GM12878 (cell line): ENCODE results near the gene SEC24A. TPM values are rescaled to one million over a fixed set of nuclear protein-coding genes. Genes with fewer than 3 reads are reported as not detected.

Experiments
- ATAC-seq: fragments of 200-7000 bp; cut with Tn5 transposase; 3 replicates; pipeline ENCODE4 v1.9.1; 2020; ENCODE audit warnings: mild to moderate bottlenecking, moderate library complexity
- BruUV-seq: library from RNA; stranded (reverse); fragments of 400-500 nt; replicated peaks from 2 replicates; lab custom pipeline; 2021; lab: Mats Ljungman, UMichigan
- CTCF ChIA-PET: fragments of 300-600 bp; sonication (Branson Sonifier 250); formaldehyde crosslinking; extraction: SDS; loops from one replicate; lab custom pipeline; 2021; ENCODE audit warnings: inconsistent platforms; lab: Yijun Ruan, JAX
- POLR2A ChIA-PET: fragments of 350-600 bp; formaldehyde crosslinking; extraction: SDS; loops from one replicate; lab custom pipeline; 2021; ENCODE audit warnings: inconsistent platforms; lab: Charles Lee
- RAD21 ChIA-PET: fragments of 300-600 bp; sonication (Branson Sonifier 250); formaldehyde crosslinking; loops from one replicate; lab custom pipeline; 2023; ENCODE audit warnings: antibody characterized with exemption; ENCODE audit not compliant: unreplicated experiment; lab: Charles Lee
- SMC1A ChIA-PET: fragments of 300-600 bp; sonication (Branson Sonifier 250); formaldehyde crosslinking; loops from one replicate; lab custom pipeline; 2023; ENCODE audit not compliant: unreplicated experiment, uncharacterized antibody; lab: Charles Lee
- DNase-seq: peaks from one replicate; pipeline ENCODE4 v3.0.0-alpha.2; 2011; ENCODE audit warnings: low read depth, low spot score
- FAIRE-seq: peaks from 3 replicates; lab custom pipeline; 2011; peaks lifted over from hg19 to GRCh38; lab: Jason Lieb, UNC
- H2AFZ ChIP-seq: 2 replicates; pipeline ENCODE4 v1.6.0; 2011; ENCODE audit warnings: low read depth, low read length, control low read depth; ENCODE audit not compliant: control insufficient read depth
- H3K27ac ChIP-seq: 2 replicates; pipeline ENCODE4 v1.5.1; 2011; ENCODE audit warnings: control low read depth; ENCODE audit not compliant: control insufficient read depth, insufficient read depth
- H3K27me3 ChIP-seq, 2 experiments: replicated peaks in 1 of 2; 2 replicates each; pipeline versions ENCODE4 v1.6.0 to v1.6.1; 2011; ENCODE audit warnings: low read length in 1 of 2; ENCODE audit not compliant: control insufficient read depth in 2 of 2, insufficient read depth in 2 of 2
- H3K36me3 ChIP-seq, 2 experiments: 2 replicates each; pipeline ENCODE4 v1.5.1; 2011; ENCODE audit warnings: low read length in 1 of 2; ENCODE audit not compliant: control insufficient read depth in 2 of 2, insufficient read depth in 2 of 2
- H3K4me1 ChIP-seq: 2 replicates; pipeline ENCODE4 v1.6.1; 2011; ENCODE audit warnings: mild to moderate bottlenecking, low read length, moderate library complexity, mixed read lengths; ENCODE audit not compliant: control insufficient read depth, insufficient read depth
- H3K4me2 ChIP-seq: 2 replicates; pipeline ENCODE4 v1.6.0; 2011; ENCODE audit warnings: control low read depth; ENCODE audit not compliant: control insufficient read depth, insufficient read depth
- H3K4me3 ChIP-seq: fragments of 200-600 bp; sonication (generic); 2 replicates; pipeline ENCODE4 v1.5.1; 2016
- H3K79me2 ChIP-seq: 2 replicates; pipeline ENCODE4 v1.6.0; 2011; ENCODE audit warnings: low read length; ENCODE audit not compliant: control insufficient read depth, insufficient read depth
- H3K9ac ChIP-seq: 2 replicates; pipeline ENCODE4 v1.8.0; 2011; ENCODE audit warnings: low read length, control low read depth, mixed read lengths; ENCODE audit not compliant: control insufficient read depth, insufficient read depth
- H3K9me3 ChIP-seq: replicated peaks from 3 replicates; pipeline ENCODE4 v1.5.1; 2011; ENCODE audit warnings: mild to moderate bottlenecking, low read length; ENCODE audit not compliant: control insufficient read depth, insufficient read depth
- H4K20me1 ChIP-seq: 2 replicates; pipeline ENCODE4 v1.6.0; 2011; ENCODE audit not compliant: control insufficient read depth, insufficient read depth
- ASH2L ChIP-seq: fragments of 300-600, 200-600 bp; sonication (generic); IDR thresholded peaks from 2 replicates; pipeline ENCODE4 v1.6.1; 2017; ENCODE audit warnings: low read depth, mild to moderate bottlenecking, borderline replicate concordance
- BCL11A ChIP-seq: IDR thresholded peaks from 2 replicates; pipeline ENCODE4 v1.6.1; 2011; ENCODE audit warnings: low read depth, low read length
- CBFB ChIP-seq: IDR thresholded peaks from 2 replicates; pipeline ENCODE4 v1.6.1; 2016; ENCODE audit warnings: antibody characterized with exemption, low read depth
- ELK1 ChIP-seq: IDR thresholded peaks from 2 replicates; pipeline ENCODE4 v1.6.1; 2012; ENCODE audit warnings: low read depth, low read length, improper control_type of control experiment
- ETV6 ChIP-seq, 2 experiments: fragments of 450-650 bp in 1 of 2; IDR thresholded peaks in 1 of 2; conservative IDR thresholded peaks in 1 of 2; 2 replicates each; pipeline ENCODE4 v1.6.1; 2014; ENCODE audit warnings: antibody characterized with exemption in 1 of 2, borderline replicate concordance in 1 of 2, low read depth in 1 of 2, mild to moderate bottlenecking in 1 of 2, moderate library complexity in 1 of 2
- GABPA ChIP-seq: IDR thresholded peaks from 2 replicates; pipeline ENCODE4 v1.6.1; 2014; ENCODE audit warnings: antibody characterized with exemption, low read depth, mild to moderate bottlenecking, inconsistent platforms
- JUNB ChIP-seq: IDR thresholded peaks from 2 replicates; pipeline ENCODE4 v1.6.1; 2016; ENCODE audit warnings: antibody characterized with exemption, mild to moderate bottlenecking
- KAT2A ChIP-seq: conservative IDR thresholded peaks from 2 replicates; pipeline ENCODE4 v1.6.1; 2011; ENCODE audit warnings: low read depth, low read length; ENCODE audit not compliant: control insufficient read depth
- NFXL1 ChIP-seq: fragments of 450-650 bp; IDR thresholded peaks from 2 replicates; pipeline ENCODE4 v1.6.1; 2017; ENCODE audit warnings: antibody characterized with exemption, mild to moderate bottlenecking, borderline replicate concordance
- PAX5 ChIP-seq: IDR thresholded peaks from 2 replicates; pipeline ENCODE4 v1.6.1; 2011; ENCODE audit warnings: low read depth, low read length, borderline replicate concordance
- YBX1 ChIP-seq: fragments of 450-650 bp; IDR thresholded peaks from 2 replicates; pipeline ENCODE4 v1.6.1; 2016; ENCODE audit warnings: antibody characterized with exemption
- ZBTB40 ChIP-seq: fragments of 450-650 bp; IDR thresholded peaks from 2 replicates; pipeline ENCODE4 v1.6.1; 2016; ENCODE audit warnings: mild to moderate bottlenecking, moderate library complexity, borderline replicate concordance
- ZNF217 ChIP-seq: fragments of 450-650 bp; IDR thresholded peaks from 2 replicates; pipeline ENCODE4 v1.6.1; 2017; ENCODE audit warnings: antibody characterized with exemption, mild to moderate bottlenecking
- WGBS: methylation state at CpG from one replicate; pipeline ENCODE4 v1.1.6; 2016; ENCODE audit warnings: low lambda C conversion rate; ENCODE audit not compliant: insufficient replicate concordance, insufficient coverage; ENCODE audit errors: missing lambda C conversion rate; 5-methylcytosine and 5-hydroxymethylcytosine counted together
- in situ Hi-C: fragments of 300-500 bp; cut with MboI; formaldehyde crosslinking; loops from 9 replicates; pipeline ENCODE4 v1.14.3; 2018; ENCODE audit warnings: mixed read lengths
- intact Hi-C: fragments of 100-400 bp; cut with micrococcal nuclease; formaldehyde crosslinking; loops from one replicate; pipeline ENCODE4 v1.14.2; 2022; ENCODE audit not compliant: unreplicated experiment
- polyA plus RNA-seq, 11 experiments: library from polyadenylated mRNA; depleted of rRNA in 4 of 11; unstranded in 6 of 11; stranded (reverse) in 5 of 11; fragments of >200 nt; fragmentation: Nextera tagmentation in 4 of 11; fragmentation: Illumina TruSeq in 1 of 11; extraction: Ambion mirVana in 4 of 11; extraction: Trizol in 1 of 11; gene quantifications; 1 replicate in 1 of 11; 2 replicates in 10 of 11; pipeline versions ENCODE4 v1.2.1 to v1.2.3, GENCODE V29; 2011 to 2016; ENCODE audit warnings: inconsistent platforms in 2 of 11, missing spikeins in 2 of 11, low read depth in 1 of 11
- total RNA-seq, 4 experiments: library from RNA; depleted of rRNA in 3 of 4; stranded (reverse); fragments of >200 nt in 3 of 4; fragmentation: Illumina TruSeq in 1 of 4; extraction: Trizol in 1 of 4; gene quantifications; 2 replicates each; pipeline versions ENCODE4 v1.2.1 to v1.2.3, GENCODE V29; 2013 to 2021

Gene SEC24A
- total and polyA plus RNA-seq, 10 of the 15 experiments (the other 5 are each of a cell fraction or from before 2014, with no cell fraction given): 7.1 to 52.2 (median 22.8) TPM

- FAIRE-seq: no peak
- CTCF ChIA-PET: interaction anchor here (1.2 to 1.5 kb wide), 2 partner anchors 12 to 74 kb away, joined by 3 to 6 read pairs; no protein-coding TSS in a partner anchor
- intact Hi-C loops: no loop called here
Measured at GRCh38 chr5:134651531-134651930, 2.9 kb downstream of the SEC24A start.

GRCh38 chr5:134656690-134657089, 8.1 kb downstream of the SEC24A start:
- intact Hi-C loops: no loop called here
- ATAC-seq (no peak), DNase-seq (no peak), FAIRE-seq (no peak)
- ChIA-PET RAD21 (interaction anchor here (0.8 kb wide), 1 partner anchor 70 kb away, joined by 3 read pairs; no protein-coding TSS in a partner anchor), POLR2A (interaction anchor here (0.6 to 0.7 kb wide), 4 partner anchors 43 to 686 kb away, joined by 3 to 5 read pairs (median 4); no protein-coding TSS in a partner anchor), SMC1A (interaction anchor here (1.4 kb wide), 1 partner anchor 11 kb away, joined by 3 read pairs; no protein-coding TSS in a partner anchor), CTCF (no interaction called here)
- Histone ChIP-seq H2AFZ (no peak overlapping the region), H4K20me1 (peaks cover 4% of the 10 kb centered on the region), H3K9me3 (no peaks in the 10 kb centered on the region; the same call in 2 of the 3 replicates), H3K4me2 (no peak overlapping the region), H3K4me3 (no peak overlapping the region), H3K27me3 (no peaks in the 10 kb centered on the region), H3K9ac (no peak overlapping the region), H3K27ac (no peak overlapping the region), H3K36me3 (peaks cover 3 to 16% of the 10 kb centered on the region in 2 experiments; a peak in 3 of 4 replicates), H3K4me1 (no peaks in the 10 kb centered on the region), H3K79me2 (peaks cover 85% of the 10 kb centered on the region)
- no TSS peak for BruUV-seq
- 84% methylated on average over 4 of the region's 8 CpGs for WGBS
- in situ Hi-C loops: no loop called here
- TF ChIP-seq ETV6 (conservative IDR thresholded peaks at IDR 0.05 in 1 of 2, IDR thresholded peaks at IDR 0.05 in 1 of 2; ENCODE audit: borderline replicate concordance in 1 of 2, low read depth in 1 of 2): no peak
- TF ChIP-seq BCL11A: no peak
- TF ChIP-seq JUNB: no peak
- TF ChIP-seq PAX5: no peak
- TF ChIP-seq CBFB: no peak
- no peak for TF ChIP-seq NFXL1
- TF ChIP-seq ELK1: no peak
- no peak for TF ChIP-seq ZNF217
- no peak for TF ChIP-seq KAT2A
- no peak for TF ChIP-seq ZBTB40

More at GRCh38 chr5:134651531-134651930, 2.9 kb downstream of the SEC24A start:
- POLR2A ChIA-PET: interaction anchor here (0.7 to 1.5 kb wide), 3 partner anchors 8 to 1946 kb away, joined by 3 to 4 read pairs (median 3); no protein-coding TSS in a partner anchor
- no peak for TF ChIP-seq GABPA
- no peak for TF ChIP-seq ASH2L
- no peak for TF ChIP-seq YBX1
- RAD21 ChIA-PET: interaction anchor here (0.9 to 1.3 kb wide), 2 partner anchors 17 to 20 kb away, joined by 3 read pairs; no protein-coding TSS in a partner anchor
- DNase-seq (no peak), ATAC-seq (no peak)
- no TSS peak for BruUV-seq
- Histone ChIP-seq H4K20me1 (peaks cover 4% of the 10 kb centered on the region), H3K27ac (no peak overlapping the region), H3K9ac (no peak overlapping the region), H3K4me1 (no peaks in the 10 kb centered on the region), H2AFZ (no peak overlapping the region), H3K4me3 (no peak overlapping the region), H3K4me2 (peak overlapping the region; percentile 57; the same call in 1 of the 2 replicates), H3K36me3 (no peaks in the 10 kb centered on the region; a peak in 1 of 4 replicates), H3K79me2 (peaks cover 71% of the 10 kb centered on the region), H3K9me3 (no peaks in the 10 kb centered on the region; the same call in 2 of the 3 replicates), H3K27me3 (no peaks in the 10 kb centered on the region)
- WGBS: 80% methylated on average over 4 of the region's 4 CpGs
- in situ Hi-C loops: no loop called here
- SMC1A ChIA-PET: interaction anchor here (0.7 to 1.4 kb wide), 2 partner anchors 11 to 63 kb away, joined by 3 to 5 read pairs; no protein-coding TSS in a partner anchor
